ENCODE results near the gene COASY.

DNA sequence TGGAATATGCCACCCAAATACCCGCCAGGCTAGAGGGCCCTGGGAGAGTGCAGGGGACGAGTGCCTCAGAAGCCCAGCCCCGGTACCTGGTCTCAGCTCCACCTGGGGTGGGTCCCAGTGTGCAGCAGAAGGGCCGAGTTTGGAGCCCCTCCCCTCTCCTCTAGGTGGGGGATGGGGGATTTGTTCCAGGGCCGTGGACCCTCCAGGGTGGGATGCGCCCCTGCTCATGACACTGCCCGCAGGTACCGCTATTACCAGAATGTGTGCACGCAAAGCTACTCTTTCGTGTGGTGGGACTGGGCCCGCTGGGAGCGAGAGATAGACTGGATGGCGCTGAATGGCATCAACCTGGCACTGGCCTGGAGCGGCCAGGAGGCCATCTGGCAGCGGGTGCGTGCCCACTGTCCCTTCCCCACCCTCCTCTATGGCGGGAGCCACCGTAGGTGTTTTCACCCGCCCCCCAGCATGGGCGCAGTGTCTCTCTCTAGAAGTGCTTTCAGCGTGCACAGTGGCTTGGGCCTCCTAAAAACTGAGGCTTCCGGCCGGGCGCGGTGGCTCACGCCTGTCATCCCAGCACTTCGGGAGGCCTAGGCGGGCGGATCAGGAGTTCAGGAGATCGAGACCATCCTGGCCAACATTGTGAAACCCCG, 24.7 kb upstream of the COASY start:
- TF ChIP-seq, protein P1, sequence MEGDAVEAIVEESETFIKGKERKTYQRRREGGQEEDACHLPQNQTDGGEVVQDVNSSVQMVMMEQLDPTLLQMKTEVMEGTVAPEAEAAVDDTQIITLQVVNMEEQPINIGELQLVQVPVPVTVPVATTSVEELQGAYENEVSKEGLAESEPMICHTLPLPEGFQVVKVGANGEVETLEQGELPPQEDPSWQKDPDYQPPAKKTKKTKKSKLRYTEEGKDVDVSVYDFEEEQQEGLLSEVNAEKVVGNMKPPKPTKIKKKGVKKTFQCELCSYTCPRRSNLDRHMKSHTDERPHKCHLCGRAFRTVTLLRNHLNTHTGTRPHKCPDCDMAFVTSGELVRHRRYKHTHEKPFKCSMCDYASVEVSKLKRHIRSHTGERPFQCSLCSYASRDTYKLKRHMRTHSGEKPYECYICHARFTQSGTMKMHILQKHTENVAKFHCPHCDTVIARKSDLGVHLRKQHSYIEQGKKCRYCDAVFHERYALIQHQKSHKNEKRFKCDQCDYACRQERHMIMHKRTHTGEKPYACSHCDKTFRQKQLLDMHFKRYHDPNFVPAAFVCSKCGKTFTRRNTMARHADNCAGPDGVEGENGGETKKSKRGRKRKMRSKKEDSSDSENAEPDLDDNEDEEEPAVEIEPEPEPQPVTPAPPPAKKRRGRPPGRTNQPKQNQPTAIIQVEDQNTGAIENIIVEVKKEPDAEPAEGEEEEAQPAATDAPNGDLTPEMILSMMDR (IDR thresholded peaks at IDR 0.05; ENCODE audit: low read depth, low read length): no peak
- TF ChIP-seq EZH2phosphoT487 (IDR thresholded peaks at IDR 0.05; ENCODE audit: low read depth): no peak

Measured in OCI-LY3 (cell line).